ENCODE results near the gene CLUH. TPM values are rescaled to one million over a fixed set of nuclear protein-coding genes. Genes with fewer than 3 reads are reported as not detected.
A peak's percentile ranks its signal among the peaks of the same experiment; 100 is the strongest.

Gene CLUH, protein sequence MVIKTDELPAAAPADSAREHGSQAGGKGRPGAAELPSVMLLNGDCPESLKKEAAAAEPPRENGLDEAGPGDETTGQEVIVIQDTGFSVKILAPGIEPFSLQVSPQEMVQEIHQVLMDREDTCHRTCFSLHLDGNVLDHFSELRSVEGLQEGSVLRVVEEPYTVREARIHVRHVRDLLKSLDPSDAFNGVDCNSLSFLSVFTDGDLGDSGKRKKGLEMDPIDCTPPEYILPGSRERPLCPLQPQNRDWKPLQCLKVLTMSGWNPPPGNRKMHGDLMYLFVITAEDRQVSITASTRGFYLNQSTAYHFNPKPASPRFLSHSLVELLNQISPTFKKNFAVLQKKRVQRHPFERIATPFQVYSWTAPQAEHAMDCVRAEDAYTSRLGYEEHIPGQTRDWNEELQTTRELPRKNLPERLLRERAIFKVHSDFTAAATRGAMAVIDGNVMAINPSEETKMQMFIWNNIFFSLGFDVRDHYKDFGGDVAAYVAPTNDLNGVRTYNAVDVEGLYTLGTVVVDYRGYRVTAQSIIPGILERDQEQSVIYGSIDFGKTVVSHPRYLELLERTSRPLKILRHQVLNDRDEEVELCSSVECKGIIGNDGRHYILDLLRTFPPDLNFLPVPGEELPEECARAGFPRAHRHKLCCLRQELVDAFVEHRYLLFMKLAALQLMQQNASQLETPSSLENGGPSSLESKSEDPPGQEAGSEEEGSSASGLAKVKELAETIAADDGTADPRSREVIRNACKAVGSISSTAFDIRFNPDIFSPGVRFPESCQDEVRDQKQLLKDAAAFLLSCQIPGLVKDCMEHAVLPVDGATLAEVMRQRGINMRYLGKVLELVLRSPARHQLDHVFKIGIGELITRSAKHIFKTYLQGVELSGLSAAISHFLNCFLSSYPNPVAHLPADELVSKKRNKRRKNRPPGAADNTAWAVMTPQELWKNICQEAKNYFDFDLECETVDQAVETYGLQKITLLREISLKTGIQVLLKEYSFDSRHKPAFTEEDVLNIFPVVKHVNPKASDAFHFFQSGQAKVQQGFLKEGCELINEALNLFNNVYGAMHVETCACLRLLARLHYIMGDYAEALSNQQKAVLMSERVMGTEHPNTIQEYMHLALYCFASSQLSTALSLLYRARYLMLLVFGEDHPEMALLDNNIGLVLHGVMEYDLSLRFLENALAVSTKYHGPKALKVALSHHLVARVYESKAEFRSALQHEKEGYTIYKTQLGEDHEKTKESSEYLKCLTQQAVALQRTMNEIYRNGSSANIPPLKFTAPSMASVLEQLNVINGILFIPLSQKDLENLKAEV (N-terminal part only)
- total RNA-seq, result 66.1 and 70.2 TPM in 2 replicates
- 36.2 TPM for polyA plus RNA-seq (2012)

GRCh38 chr17:2711608-2712299, at the start of gene CLUH:
Gene CLUH (minus strand): TSS chr17:2711764. CDS start chr17:2711661, 103 bp downstream.
- peak; percentile 99 for DNase-seq (ENCODE audit: low read depth)

GRCh38 chr17:2758870-2759269, 47.3 kb upstream of the CLUH start:
- DNase-seq (ENCODE audit: low read depth), result no peak

GRCh38 chr17:2755891-2756724, 44.5 kb upstream of the CLUH start:
- DNase-seq (ENCODE audit: low read depth), result no peak

DNA sequence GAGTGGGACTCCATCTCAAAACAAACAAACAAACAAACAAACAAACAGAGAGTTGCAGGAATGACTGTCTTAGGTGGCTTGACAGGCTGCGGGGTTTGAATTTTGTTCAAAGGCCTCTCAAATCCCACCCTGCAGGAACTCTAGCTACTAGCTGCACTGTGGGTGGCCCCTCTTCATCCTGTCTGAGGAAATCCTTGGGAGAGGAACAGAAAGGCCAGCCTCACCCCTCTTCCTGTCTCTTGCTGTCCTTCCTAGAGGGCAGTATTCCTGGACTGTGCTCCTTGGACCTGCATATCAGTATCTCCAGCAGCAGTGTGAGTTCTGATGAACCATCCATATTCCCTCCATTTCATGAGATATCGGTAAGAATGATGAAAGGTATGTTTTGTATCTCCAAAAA, 39.9 kb upstream of the CLUH start:
- no peak for DNase-seq (ENCODE audit: low read depth)

GRCh38 chr17:2750721-2751120, 39.2 kb upstream of the CLUH start:
- no peak for DNase-seq (ENCODE audit: low read depth)

DNA sequence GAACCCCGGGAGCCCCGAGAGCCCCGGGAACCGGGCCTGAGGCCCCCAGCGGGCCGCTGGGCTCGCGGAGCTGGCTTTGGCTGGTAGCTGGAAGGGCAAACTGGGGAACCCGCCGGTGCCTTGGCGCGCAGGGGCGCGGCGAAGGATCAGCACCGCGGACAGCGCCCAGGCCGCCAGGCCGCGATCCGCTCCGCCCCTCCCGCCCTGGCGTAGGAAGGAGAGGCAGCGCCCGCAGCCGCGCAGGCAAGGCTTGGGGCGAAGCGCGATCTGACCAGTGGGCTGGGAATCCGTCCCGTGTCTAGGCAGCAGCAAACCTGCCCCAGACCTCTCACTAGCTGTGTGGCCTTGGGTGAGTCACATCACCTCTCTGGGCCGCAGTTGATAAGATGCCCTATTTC, 38.2 kb upstream of the CLUH start:
- DNase-seq (ENCODE audit: low read depth), result peak; percentile 72

DNA sequence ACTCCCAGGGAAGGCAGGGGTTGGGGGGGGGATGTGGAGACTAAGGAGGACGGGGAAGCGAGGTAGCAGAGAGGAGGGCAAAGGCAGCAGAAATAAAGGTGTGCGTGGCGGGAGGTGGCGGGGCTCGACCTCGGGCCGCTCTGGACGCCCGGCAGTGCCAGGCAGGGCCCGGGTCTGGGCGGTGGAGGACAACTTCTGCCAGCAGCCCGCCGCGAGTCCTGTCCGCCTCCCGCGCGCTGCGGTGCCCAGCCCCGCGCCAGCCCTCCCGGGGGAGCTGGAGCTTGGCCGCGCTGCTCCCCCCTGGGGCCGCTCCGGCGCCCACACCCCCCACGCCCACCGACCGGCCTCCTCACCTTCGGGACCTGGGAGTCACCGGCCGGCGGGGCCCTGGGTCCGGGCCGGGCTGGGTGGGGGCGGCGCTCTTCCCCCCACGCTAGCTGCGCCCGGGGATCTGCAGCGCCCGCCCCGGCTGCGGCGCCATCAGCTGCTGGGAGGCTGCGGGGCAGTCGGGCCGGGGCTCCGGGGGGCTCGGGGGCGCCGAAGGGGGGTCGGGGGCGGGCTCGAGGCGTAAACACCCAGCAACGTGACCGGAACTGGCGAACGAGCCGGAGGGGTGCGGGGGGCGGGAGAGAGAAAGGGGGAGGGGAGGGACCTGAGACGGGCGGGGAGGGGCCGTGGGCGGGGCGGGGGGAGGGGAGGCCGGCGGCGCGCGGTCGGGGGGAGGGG, 37.7 kb upstream of the CLUH start, which contains the start of gene CCDC92B:
TSS of gene CCDC92B (minus strand) at position 595 of the 726 bp plus-strand sequence. CDS start 14,507 bp downstream, outside the sequence.
- DNase-seq (ENCODE audit: low read depth), result no peak

- DNase-seq (ENCODE audit: low read depth), result no peak
Measured at GRCh38 chr17:2745317-2746037, 33.9 kb upstream of the CLUH start.

DNA sequence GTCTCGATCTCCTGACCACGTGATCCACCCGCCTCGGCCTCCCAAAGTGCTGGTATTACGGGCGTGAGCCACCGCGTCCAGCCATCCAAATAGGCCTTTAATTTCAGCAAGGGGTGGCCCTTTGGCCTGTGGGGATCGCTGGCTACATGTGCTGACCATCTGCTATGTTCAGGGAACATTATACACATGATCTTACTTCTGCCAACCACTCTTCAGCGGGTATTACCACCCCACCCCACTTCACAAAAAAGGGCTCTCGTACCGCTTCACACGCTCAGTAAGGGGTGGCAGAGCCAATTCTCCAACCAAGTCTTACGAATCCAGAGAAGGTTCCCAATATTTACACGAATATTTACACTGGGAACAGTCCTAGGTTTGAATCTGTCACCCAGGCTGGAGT, 26.1 kb upstream of the CLUH start:
- no peak for DNase-seq (ENCODE audit: low read depth)

DNA sequence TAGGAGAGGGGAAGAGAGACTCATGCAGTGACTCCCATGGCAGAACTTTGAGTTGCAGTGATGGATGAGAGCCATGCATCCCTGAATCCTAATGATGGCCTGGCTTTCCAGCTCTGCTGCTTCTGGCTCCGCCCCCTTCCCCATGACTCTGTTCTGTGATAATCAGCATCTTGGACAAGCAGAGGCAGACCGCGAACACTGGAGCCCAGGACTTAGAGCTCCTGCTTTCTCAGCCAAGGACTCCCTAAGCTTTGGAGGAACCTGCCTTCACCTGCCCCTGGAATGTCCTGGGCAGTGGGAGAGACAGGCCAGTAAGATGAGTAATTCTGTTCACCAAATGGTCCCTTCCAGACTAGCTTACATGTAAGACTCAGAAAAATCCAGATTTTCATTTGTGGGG, 25.4 kb upstream of the CLUH start:
- no peak for DNase-seq (ENCODE audit: low read depth)

DNA sequence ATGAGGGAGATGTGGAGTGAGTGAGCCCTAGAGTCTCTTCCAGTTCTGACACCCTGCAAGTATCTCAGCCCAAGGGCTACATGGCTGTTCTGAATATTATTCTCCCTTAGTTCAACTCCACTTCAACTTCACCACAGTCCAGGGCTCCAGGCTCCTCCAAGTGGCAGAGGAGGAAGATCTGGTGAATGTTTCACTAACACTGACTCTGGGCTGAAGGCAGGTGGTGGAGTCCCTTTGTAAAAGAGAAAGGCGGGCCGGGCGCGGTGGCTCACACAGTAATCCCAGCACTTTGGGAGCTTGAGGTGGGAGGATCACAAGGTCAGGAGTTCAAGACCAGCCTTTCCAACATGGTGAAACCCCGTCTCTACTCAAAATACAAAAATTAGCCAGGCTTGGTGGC, 24.3 kb upstream of the CLUH start:
- DNase-seq (ENCODE audit: low read depth), result no peak

DNA sequence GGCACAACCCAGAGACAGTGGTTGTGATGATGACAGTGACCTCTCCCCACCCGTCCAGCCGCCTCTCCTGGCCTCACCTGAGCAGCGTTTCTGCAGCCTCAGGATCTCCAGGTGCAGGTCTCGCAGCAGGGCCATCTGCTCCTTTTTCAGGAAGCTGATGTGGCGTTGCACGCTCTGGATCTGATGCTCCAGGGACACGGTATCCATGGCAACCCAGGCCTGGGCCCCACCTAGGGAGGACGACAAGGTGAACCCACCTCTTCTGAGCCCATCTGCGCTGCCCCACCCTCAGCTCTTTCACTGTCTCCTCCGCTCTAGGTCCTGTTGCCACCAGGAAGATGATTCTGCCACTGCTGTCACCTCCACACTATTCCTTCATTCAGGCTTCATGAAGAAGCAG, 23.4 kb upstream of the CLUH start:
- DNase-seq (ENCODE audit: low read depth), result no peak

DNA sequence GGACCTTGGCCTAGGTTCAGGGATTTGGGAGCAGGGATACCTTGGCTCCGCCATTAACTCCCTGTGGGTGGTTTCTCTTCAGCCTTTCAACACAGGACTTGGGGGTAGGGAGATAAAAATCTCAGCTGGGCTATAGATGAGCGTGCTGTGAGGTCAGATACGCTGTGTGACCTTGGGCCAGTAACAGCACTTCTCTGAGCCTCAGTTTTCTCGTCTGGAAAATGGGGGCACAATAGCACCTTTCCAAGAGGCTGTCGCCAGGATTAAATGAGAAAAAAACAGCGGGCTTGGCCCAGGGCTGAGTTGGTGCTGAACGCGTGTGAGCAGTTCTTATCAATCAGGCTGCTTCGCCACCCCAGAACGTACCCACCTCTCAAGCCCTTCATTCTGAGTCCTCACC, 20.2 kb upstream of the CLUH start:
- DNase-seq (ENCODE audit: low read depth), result no peak

DNA sequence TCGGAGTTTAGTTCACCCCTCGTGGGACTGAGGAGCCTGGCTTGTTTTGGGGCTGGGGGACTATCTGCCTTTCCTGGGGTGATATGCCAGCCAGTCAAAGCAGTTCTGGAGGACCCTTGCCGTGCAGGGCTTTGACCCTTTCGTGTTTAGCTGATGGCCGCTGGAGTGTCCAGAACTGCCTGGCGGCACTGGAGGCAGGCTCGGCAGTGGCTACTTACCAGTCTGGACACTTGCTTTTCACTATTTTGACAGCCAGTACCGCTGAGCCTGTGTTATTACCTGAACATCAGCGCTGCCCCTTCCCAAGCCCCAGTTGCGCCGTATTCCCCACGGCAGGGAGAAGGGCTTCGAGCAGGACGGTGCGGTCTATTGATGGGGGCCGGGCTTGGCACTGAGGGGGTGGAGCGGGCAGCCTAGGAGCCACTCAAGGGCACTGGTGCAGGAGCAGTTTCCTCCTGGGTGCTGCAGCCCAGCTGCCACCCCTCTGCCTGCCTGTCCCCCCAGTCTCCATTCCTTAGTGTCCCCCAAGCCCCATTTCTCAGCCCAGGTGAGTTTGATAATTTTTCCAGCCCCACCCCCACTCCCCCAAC, 19.3 kb upstream of the CLUH start:
- no peak for DNase-seq (ENCODE audit: low read depth)

DNA sequence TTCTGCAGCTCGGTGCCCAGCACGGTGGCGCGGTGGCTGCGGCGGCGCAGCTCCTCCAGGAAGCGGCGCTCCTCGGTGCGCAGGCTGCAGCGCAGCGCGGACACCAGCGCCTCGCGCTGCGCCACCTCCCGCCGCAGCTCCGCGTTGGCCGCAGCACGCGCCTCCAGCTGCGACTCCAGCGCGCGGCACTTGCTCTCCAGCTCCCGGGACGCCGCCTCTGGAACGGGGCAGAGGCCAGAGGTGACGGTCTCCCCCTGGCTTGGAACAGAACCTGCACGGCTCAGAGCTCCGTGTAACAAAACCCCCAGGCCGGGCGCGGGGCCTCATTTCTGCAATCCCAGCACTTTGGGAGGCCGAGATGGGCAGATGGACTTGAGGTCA, 13.2 kb upstream of the CLUH start:
- no peak for DNase-seq (ENCODE audit: low read depth)

DNA sequence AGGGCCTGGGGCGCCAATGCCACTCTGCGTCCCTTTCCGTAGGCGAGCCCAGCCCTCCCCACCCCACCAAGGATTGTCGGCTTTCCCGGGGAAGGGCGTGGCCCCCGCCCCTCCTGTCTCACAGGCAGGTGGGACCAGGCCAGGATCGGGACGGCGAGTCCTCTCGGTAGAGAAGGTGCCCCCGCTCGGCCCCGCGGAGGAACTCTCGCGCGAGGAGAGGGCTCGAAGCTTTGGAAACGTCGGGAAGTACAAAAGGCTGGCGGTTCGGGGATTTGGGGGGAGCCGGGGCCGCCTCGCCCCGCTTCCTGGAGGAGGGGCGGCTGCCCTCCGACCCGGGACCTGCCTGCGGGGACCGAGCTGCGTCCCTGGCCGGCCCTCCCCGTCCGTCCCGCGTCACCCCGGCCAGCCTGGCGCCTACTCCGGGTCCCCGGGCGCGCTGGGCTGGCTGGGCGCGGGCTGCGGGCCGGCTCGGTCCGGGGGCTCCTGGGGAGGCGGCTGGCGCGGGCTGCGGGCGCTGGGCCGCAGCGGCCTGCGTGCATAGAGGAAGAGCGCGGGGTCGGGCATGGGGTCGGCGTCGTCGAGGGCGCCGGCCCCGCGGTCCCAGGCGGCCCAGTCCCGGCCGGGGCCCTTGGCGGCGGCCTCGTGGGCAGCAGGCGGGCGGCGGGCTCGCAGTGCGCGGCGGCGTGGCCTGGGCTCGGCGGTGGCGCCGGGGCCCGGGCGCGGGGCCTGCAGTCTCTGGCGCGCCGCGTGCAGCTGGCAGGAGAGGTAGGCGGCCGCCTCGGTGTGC, 12.6 kb upstream of the CLUH start:
- DNase-seq (ENCODE audit: low read depth), result no peak

DNA sequence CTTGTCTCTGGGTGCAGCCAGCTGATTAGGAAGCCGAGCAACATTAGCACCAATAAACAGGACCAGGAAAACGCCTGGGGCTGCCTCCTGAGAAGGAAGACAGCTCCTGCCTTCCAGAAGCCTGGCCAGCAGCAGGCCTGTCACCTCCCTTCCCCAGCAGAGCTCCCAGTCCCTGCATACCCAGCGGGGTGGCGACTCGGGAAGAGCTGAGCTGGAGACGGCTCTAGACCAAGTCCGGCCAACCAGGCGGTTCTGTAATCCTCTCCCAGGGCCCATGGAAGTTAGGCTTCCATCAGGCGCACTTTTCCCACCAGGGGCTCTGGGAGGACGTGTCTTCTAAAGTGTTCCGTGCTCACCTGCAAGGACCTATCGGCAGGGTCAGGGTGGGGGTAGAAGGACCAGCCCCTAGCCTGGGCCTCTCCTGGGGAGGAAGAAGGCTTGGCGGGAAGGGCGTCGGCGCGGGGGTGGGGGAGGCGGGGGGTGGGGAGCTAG, 12.0 kb upstream of the CLUH start:
- DNase-seq (ENCODE audit: low read depth), result no peak

Measured in myocyte (in vitro differentiated cells).